Measurements from ENCODE around the gene DNM2.
"Not testable (repeated sequence)": the region's sequence is repeated elsewhere in the genome, so short reads cannot be mapped to it uniquely, and the experiment has no call there.

Gene DNM2

DNA sequence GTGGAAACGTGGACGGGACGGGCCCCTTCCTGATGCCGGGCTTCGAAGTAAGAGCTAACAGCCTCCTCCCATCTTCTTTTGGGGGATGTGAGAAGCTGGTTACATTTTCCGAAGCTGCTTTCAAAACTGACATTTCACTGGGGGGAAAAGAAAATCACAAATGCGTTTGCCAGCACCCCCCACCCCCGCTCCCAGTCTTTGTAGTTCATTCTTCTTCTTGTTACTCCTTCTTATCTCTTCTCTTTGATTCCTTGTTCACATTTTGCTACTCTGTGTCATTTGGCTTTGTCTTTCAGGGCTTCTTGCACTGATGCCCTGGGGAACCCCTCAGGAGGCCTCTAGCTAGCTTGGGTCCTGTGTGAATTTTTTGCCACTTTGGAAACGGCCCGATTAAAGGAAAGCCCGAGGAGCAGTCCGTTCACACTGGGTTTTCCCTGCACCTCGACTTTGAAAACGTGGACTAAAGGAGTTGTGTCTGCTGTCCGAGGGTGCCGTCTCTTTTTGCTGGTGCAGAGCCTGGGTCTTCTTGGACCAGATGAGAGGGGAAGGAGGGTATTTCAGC, 154.7 kb downstream of the DNM2 start:
- no peak for DNase-seq

DNA sequence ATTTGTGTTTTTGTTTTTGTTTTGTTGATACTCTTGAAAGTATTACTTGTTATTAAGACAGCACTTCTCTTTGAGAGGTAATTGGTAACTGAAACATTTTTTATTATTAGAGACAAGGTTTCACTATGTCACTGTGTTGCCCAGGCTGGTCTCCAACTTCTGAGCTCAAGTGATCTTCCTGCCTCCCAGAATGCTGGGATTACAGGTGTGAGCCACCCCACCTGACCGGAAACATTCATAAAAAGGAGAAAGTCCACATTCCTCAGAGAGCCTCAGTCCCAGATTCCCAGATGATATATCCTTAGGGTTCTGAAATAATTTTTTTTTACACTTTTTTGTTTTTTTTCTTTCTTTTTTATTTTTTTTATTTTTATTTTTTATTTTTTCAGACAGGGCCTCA, 156.1 kb downstream of the DNM2 start:
- DNase-seq: no peak

- DNase-seq: no peak
These were observed 158.8 kb downstream of the DNM2 start for GRCh38 chr19:10876459-10877240.

DNA sequence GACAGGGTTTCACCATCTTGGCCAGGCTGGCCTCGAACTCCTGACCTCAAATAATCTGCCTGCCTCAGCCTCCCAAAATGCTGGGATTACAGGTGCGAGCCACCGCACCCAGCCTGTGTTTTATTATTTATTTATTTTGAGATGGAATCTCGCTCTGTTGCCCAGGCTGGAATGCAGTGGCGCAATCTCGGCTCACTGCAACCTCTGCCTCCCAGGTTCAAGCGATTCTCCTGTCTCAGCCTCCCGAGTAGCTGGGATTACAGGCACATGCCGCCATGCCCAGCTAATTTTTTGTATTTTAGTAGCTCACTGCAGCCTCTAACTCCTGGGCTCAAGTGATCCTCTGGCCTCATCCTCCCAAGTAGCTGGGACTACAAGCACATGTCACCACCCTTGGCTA, 159.7 kb downstream of the DNM2 start:
- not testable (repeated sequence) for DNase-seq

DNA sequence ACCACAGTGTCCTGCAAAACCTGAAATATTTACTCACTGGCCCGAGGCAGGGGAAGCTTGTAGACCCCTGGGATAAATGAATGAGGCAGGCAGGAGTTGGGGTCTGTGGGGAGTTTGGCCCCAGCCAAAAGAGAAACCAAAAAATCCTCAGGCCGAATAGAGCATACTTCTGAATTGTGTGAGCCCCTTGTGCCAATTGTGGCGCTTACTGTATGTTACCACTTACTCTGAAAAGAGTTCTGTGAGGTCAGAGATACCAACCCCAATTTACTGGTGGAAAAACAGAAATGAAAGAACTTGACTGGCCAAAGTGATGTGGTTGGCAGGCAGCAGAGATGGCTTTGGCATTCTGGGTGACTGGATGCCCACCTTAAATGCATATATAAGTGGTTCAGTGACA, 160.4 kb downstream of the DNM2 start:
- DNase-seq: no peak
